ENCODE measurements around the gene SLC19A1.

DNA sequence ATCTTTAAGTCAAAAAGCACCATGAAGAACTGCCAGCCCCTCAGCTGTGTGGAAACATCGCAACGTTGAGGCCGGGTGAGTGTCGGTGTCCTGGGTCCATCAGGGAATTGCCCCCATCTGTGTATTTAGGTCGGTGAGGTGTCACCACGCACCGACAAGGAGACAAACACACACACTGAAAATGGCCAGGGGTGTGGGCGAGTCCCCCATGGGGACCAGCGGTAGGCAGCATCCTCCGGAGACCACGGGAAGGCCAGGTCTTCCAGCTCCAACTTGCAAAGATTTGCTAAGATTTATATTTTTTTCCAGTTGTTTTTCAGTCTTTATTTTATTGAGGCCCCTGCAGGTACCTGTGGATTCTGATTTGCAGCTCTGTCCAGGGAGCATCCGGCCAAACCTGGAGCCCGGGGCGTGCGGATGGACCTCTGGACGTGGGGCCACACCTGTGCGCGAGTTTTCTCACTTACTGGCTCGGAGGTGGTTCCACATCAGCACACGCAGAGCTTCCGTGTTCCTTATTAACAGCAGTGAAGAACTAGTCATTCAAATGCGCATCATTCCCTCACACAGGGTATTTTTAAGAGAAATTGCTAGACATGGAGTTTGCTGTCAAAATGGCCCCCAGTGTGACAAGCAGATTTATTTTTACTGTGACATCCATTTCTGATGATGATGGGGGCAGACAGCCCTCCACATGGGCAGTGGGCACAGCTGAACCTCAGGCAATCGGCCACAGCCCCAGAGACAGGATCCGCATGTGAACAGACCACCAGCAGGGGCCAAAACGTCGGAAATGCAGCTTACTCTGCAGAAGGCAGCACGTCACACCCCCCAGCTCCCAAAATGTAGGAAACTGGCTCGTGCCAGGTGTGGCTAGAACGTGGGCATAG is 17.2 kb upstream of the SLC19A1 start:
- TF ChIP-seq POLR2A (IDR thresholded peaks at IDR 0.05), result no peak
- TF ChIP-seq, protein P1, sequence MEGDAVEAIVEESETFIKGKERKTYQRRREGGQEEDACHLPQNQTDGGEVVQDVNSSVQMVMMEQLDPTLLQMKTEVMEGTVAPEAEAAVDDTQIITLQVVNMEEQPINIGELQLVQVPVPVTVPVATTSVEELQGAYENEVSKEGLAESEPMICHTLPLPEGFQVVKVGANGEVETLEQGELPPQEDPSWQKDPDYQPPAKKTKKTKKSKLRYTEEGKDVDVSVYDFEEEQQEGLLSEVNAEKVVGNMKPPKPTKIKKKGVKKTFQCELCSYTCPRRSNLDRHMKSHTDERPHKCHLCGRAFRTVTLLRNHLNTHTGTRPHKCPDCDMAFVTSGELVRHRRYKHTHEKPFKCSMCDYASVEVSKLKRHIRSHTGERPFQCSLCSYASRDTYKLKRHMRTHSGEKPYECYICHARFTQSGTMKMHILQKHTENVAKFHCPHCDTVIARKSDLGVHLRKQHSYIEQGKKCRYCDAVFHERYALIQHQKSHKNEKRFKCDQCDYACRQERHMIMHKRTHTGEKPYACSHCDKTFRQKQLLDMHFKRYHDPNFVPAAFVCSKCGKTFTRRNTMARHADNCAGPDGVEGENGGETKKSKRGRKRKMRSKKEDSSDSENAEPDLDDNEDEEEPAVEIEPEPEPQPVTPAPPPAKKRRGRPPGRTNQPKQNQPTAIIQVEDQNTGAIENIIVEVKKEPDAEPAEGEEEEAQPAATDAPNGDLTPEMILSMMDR (IDR thresholded peaks at IDR 0.05), result no peak
- no peak for TF ChIP-seq POLR2AphosphoS5 (IDR thresholded peaks at IDR 0.05)
